ENCODE data around the gene COQ10A. TPM values are rescaled to one million over a fixed set of nuclear protein-coding genes. Genes with fewer than 3 reads are reported as not detected.
"Not testable (repeated sequence)": the region's sequence is repeated elsewhere in the genome, so short reads cannot be mapped to it uniquely, and the experiment has no call there.

COQ10A gene
- total RNA-seq, 1 experiment from 2014 or later: 26.1 TPM

DNA sequence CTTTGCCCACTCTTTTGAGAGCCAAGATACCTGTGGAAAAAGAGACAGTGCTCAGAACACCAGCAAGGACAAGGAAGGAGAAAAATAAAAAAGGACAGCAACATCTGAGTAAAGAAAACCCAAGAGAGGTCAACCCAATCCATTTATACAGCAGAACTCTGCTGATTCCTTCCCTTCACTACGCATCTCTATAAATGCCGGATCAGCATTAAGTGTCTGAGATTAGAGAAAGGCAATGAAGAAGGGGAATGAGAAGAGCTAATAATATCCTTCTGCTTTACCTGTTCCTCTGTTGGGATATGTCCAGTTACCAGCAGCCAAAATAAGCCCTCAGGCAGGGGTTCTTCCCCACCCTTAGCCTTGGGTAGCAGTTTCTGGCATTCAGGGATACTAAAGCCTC lies 15.8 kb downstream of the COQ10A start:
- WGBS (ENCODE audit: extremely low coverage, insufficient read length, low lambda C conversion rate): no CpG with 5 or more reads among the region's 2 CpGs

GRCh38 chr12:56284263-56284662 lies 17.5 kb downstream of the COQ10A start:
- not testable (repeated sequence) for H3K27ac ChIP-seq (ENCODE audit: insufficient read length, low read depth, low read length); H3K27me3 ChIP-seq (ENCODE audit: insufficient read depth, low read length); H3K14ac ChIP-seq (ENCODE audit: insufficient read depth, low read length); H3K79me2 ChIP-seq (ENCODE audit: insufficient read depth, low read length); H2BK12ac ChIP-seq (ENCODE audit: insufficient read length, low read depth, low read length); H4K8ac ChIP-seq (replicated peaks; ENCODE audit: insufficient read length, low read depth, low read length); H3K56ac ChIP-seq (ENCODE audit: insufficient read length, low read depth, low read length); DNase-seq; H2BK5ac ChIP-seq (ENCODE audit: insufficient read length, low read length); H3K27ac Mint-ChIP-seq; H2AFZ ChIP-seq (ENCODE audit: low read length); H2BK20ac ChIP-seq (ENCODE audit: low read depth, low read length, poor library complexity, severe bottlenecking); H3K9me3 ChIP-seq (ENCODE audit: control insufficient read depth, low read depth, low read length); H3K4me1 Mint-ChIP-seq; H3K23me2 ChIP-seq (ENCODE audit: insufficient read length, low read depth, low read length, poor library complexity, severe bottlenecking); H4K20me1 ChIP-seq (ENCODE audit: control insufficient read depth, insufficient read depth, insufficient read length); H3K18ac ChIP-seq (ENCODE audit: insufficient read length, low read depth, low read length); H4K91ac ChIP-seq (ENCODE audit: insufficient read length, low read depth, low read length); H3K4me1 ChIP-seq (ENCODE audit: insufficient read depth, low read length); H3K79me1 ChIP-seq (ENCODE audit: insufficient read depth, low read depth, low read length, poor library complexity, severe bottlenecking); H3K4me3 Mint-ChIP-seq; H3K4me2 ChIP-seq (ENCODE audit: insufficient read depth, insufficient read length, low read length); H2BK120ac ChIP-seq (ENCODE audit: low read depth, low read length, poor library complexity, severe bottlenecking); H2BK15ac ChIP-seq (ENCODE audit: low read depth, low read length); H2AK5ac ChIP-seq (ENCODE audit: insufficient read length, low read length); H3K23ac ChIP-seq (ENCODE audit: insufficient read length, low read depth, low read length); H4K5ac ChIP-seq (ENCODE audit: insufficient read length, low read depth, low read length); H3K9ac ChIP-seq (ENCODE audit: extremely low read depth, insufficient read length, low read length); H3K9me3 Mint-ChIP-seq; H3K4ac ChIP-seq (ENCODE audit: low read depth, low read length); H3T11ph ChIP-seq (ENCODE audit: low read length); H3K27me3 Mint-ChIP-seq (ENCODE audit: low read depth)
- WGBS (ENCODE audit: extremely low coverage, insufficient read length, low lambda C conversion rate): no CpG with 5 or more reads among the region's 5 CpGs
- H3K36me3 Mint-ChIP-seq (ENCODE audit: insufficient read depth in 1 of 3, low read depth in 3 of 3): peaks cover 22 to 64% (median 45%) of the 10 kb centered on the region in 3 experiments

More for the DNA sequence above, 15.8 kb downstream of the COQ10A start:
- Histone ChIP-seq H3K27ac (ENCODE audit: insufficient read length, low read depth, low read length) (no peak overlapping the region), H3K14ac (ENCODE audit: insufficient read depth, low read length) (no peak overlapping the region), H3K23ac (ENCODE audit: insufficient read length, low read depth, low read length) (no peak overlapping the region), H2AFZ (ENCODE audit: low read length) (no peak overlapping the region), H3K79me1 (ENCODE audit: insufficient read depth, low read depth, low read length, poor library complexity, severe bottlenecking) (peaks cover 3% of the 10 kb centered on the region), H3K4me2 (ENCODE audit: insufficient read depth, insufficient read length, low read length) (no peak overlapping the region), H3K9me3 (ENCODE audit: control insufficient read depth, low read depth, low read length) (no peaks in the 10 kb centered on the region), H2BK120ac (ENCODE audit: low read depth, low read length, poor library complexity, severe bottlenecking) (no peak overlapping the region), H4K20me1 (ENCODE audit: control insufficient read depth, insufficient read depth, insufficient read length) (no peaks in the 10 kb centered on the region), H4K8ac (replicated peaks; ENCODE audit: insufficient read length, low read depth, low read length) (no peak overlapping the region), H3K23me2 (ENCODE audit: insufficient read length, low read depth, low read length, poor library complexity, severe bottlenecking) (no peaks in the 10 kb centered on the region), H3K27me3 (ENCODE audit: insufficient read depth, low read length) (no peaks in the 10 kb centered on the region), H3K4me1 (ENCODE audit: insufficient read depth, low read length) (0 out of 2 replicates have a peak, but pooled peaks cover 2% of the 10 kb centered on the region), H2BK12ac (ENCODE audit: insufficient read length, low read depth, low read length) (no peak overlapping the region), H4K5ac (ENCODE audit: insufficient read length, low read depth, low read length) (no peak overlapping the region), H4K91ac (ENCODE audit: insufficient read length, low read depth, low read length) (no peak overlapping the region), H3K79me2 (ENCODE audit: insufficient read depth, low read length) (no peaks in the 10 kb centered on the region), H3K4ac (ENCODE audit: low read depth, low read length) (no peak overlapping the region), H2BK20ac (ENCODE audit: low read depth, low read length, poor library complexity, severe bottlenecking) (no peak overlapping the region), H2BK5ac (ENCODE audit: insufficient read length, low read length) (no peak overlapping the region), H3K56ac (ENCODE audit: insufficient read length, low read depth, low read length) (no peak overlapping the region), H2BK15ac (ENCODE audit: low read depth, low read length) (no peak overlapping the region), H3K18ac (ENCODE audit: insufficient read length, low read depth, low read length) (no peak overlapping the region), H3T11ph (ENCODE audit: low read length) (no peak overlapping the region), H3K9ac (ENCODE audit: extremely low read depth, insufficient read length, low read length) (no peak overlapping the region), H2AK5ac (ENCODE audit: insufficient read length, low read length) (no peak overlapping the region)
- no peak overlapping the region for H3K27ac Mint-ChIP-seq
- TF ChIP-seq CTCF (conservative IDR thresholded peaks at IDR 0.05): no peak
- no peaks in the 10 kb centered on the region for H3K9me3 Mint-ChIP-seq
- H3K4me1 Mint-ChIP-seq: peaks cover 0 to 6% of the 10 kb centered on the region in 2 experiments; a peak in 2 of 4 replicates
- H3K36me3 Mint-ChIP-seq (ENCODE audit: insufficient read depth in 1 of 3, low read depth in 3 of 3): peaks cover 28 to 78% (median 50%) of the 10 kb centered on the region in 3 experiments
- DNase-seq: no peak
- H3K27me3 Mint-ChIP-seq (ENCODE audit: low read depth): no peaks in the 10 kb centered on the region
- no peak overlapping the region for H3K4me3 Mint-ChIP-seq
